Loucy (cell line): ENCODE results near the gene PUM1.

Source experiments
- EZH2phosphoT487 ChIP-seq: fragments of 200-600 bp; IDR thresholded peaks from 2 replicates; pipeline ENCODE4 v1.6.1; 2018; ENCODE audit warnings: antibody characterized with exemption, mild to moderate bottlenecking, moderate library complexity, borderline replicate concordance
- TF ChIP-seq, protein P1 (sequence below): fragments of 200-600 bp; sonication (generic); conservative IDR thresholded peaks from 2 replicates; pipeline ENCODE4 v1.5.1; 2014; ENCODE audit warnings: mild to moderate bottlenecking, antibody characterized with exemption, low read length

DNA sequence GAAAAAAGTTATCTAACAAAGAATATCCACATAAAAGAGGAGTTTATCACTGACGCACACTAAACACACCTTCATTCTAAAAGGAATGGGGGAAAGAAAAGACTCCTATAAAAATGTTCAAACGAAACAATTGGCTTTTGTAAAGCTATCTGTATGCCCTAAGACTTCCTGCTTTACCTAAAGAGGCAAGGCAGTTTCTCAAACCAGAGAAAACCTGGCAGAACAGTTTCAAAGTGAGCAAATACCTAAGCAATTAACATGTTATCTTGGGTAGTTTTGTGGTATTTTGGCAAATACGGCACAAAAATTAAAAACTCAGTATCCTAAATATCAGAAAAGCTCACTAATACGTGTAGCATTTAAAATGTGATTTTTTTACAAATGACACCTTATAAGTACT, 1.9 kb downstream of the PUM1 start:
- TF ChIP-seq, protein P1, sequence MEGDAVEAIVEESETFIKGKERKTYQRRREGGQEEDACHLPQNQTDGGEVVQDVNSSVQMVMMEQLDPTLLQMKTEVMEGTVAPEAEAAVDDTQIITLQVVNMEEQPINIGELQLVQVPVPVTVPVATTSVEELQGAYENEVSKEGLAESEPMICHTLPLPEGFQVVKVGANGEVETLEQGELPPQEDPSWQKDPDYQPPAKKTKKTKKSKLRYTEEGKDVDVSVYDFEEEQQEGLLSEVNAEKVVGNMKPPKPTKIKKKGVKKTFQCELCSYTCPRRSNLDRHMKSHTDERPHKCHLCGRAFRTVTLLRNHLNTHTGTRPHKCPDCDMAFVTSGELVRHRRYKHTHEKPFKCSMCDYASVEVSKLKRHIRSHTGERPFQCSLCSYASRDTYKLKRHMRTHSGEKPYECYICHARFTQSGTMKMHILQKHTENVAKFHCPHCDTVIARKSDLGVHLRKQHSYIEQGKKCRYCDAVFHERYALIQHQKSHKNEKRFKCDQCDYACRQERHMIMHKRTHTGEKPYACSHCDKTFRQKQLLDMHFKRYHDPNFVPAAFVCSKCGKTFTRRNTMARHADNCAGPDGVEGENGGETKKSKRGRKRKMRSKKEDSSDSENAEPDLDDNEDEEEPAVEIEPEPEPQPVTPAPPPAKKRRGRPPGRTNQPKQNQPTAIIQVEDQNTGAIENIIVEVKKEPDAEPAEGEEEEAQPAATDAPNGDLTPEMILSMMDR: no peak
- no peak for TF ChIP-seq EZH2phosphoT487
